HK-2 (cell line): ENCODE data around the gene RASL10B.
A peak's percentile ranks its signal among the peaks of the same experiment; 100 is the strongest.
"Not testable (repeated sequence)": the region's sequence is repeated elsewhere in the genome, so short reads cannot be mapped to it uniquely, and the experiment has no call there.

Experiments used
- DNase-seq: peaks from one replicate; pipeline ENCODE4 v3.0.0-alpha.2; 2018; ENCODE audit not compliant: unreplicated experiment

Gene RASL10B, protein sequence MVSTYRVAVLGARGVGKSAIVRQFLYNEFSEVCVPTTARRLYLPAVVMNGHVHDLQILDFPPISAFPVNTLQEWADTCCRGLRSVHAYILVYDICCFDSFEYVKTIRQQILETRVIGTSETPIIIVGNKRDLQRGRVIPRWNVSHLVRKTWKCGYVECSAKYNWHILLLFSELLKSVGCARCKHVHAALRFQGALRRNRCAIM

GRCh38 chr17:35731239-35731916, at the start of gene RASL10B:
Gene RASL10B, plus strand, starts transcription at chr17:35731639. Its CDS starts 3,546 bp downstream, at chr17:35735185.
- peak; percentile 66 for DNase-seq

GRCh38 chr17:35683591-35683990, 47.8 kb upstream of the RASL10B start:
- DNase-seq, result no peak

DNA sequence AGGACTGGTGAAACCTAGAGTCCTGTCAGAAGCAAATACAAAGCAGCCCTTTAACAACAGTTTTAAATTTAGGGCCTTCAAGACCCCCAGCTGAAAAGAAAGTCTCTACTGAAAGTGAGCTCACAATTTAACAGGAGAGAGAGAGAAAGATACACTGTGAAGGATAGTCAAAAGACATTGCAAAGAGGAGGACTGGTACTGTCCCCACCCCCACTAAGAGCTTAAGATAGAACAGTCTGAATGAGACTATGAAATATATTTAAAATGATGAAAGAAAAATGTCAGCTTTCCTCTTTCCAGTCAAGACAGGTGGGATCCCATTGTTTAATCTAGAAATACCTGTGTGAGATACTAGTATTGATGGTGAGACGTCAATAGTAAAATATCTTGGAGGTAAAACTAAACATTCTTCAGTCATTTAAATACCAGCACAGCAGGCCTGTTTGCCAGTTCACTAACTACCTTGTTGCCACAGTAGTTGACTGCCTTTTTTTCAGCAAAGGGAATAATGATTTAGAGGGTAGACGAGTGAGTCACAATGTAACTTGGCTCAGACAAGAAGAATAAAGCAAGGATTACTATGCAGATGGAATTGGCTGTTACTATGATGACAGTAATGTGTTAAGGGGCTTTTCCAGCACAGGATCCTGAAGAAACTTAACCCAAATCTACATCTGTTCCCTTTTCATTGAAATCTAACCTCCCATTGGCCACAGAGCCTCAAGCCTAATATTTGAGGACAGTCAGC, 47.2 kb upstream of the RASL10B start:
- DNase-seq, result no peak

- DNase-seq, result no peak
Observed at GRCh38 chr17:35692512-35693210, 38.8 kb upstream of the RASL10B start.

- DNase-seq, result no peak
Observed at GRCh38 chr17:35693662-35694061, 37.8 kb upstream of the RASL10B start.

DNA sequence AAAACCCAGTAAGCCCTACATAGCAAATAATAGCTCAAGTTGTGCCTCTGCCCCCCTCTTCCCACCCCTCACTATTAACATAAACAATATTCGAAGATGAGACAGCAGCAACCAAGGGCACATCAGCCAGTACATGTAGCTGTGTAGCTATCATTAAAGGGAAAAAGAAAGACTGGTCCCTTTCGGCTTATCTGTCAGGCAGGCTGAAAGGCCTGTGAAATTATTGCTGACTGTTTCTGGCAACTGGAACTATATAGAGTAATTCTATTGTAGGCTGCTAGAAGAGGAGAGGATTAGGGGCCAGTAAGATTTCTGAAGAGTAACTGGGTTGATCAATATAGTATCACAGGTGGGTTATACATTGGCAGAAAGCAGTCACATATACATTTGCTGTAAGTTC, 36.5 kb upstream of the RASL10B start:
- DNase-seq, result no peak

- DNase-seq, result no peak
Observed at GRCh38 chr17:35695613-35696012, 35.8 kb upstream of the RASL10B start.

GRCh38 chr17:35698800-35699199, 32.6 kb upstream of the RASL10B start:
- DNase-seq, result no peak

GRCh38 chr17:35700150-35700549, 31.3 kb upstream of the RASL10B start:
- no peak for DNase-seq

GRCh38 chr17:35701491-35701890, 29.9 kb upstream of the RASL10B start:
- no peak for DNase-seq

DNA sequence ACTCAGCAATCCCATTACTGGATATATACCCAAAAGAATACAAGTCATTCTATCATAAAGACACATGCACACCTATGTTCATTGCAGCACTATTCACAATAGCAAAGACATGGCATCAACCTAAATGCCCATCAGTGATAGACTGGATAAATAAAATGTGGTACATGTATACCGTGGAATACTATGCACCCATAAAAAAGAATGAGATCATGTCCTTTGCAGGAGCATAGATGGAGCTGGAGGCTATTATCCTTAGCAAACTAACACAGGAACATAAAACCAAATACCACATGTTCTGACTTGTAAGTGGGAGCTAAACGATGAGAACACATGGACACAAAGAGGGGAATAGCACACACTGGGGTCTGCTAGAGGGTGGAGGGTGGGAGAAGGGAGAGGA, 28.1 kb upstream of the RASL10B start:
- DNase-seq, result not testable (repeated sequence)

GRCh38 chr17:35705230-35705629, 26.2 kb upstream of the RASL10B start:
- no peak for DNase-seq

- DNase-seq, result no peak
Observed at GRCh38 chr17:35705705-35706104, 25.7 kb upstream of the RASL10B start.

DNA sequence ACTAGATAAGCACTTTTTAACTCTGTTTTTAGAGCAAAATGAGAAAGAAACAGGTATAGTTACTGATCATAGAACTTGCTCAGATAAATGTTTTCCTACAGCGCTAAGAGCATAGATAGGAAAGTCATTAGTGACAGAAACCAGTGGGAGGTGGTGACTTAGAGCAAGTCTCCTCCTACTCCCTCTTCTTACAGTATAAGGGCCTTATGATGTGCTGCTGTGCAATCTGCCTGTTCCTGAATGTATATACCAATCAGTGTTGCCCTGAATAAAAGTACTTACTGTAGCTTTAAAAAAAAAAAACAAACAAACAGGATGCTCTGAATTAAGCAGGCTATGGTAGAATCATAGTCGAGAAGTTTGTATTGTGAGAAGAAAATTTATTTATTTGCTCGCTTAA, 23.3 kb upstream of the RASL10B start:
- DNase-seq, result no peak

- DNase-seq, result no peak
Observed at GRCh38 chr17:35708951-35709350, 22.5 kb upstream of the RASL10B start.

- no peak for DNase-seq
Observed at GRCh38 chr17:35709874-35710273, 21.6 kb upstream of the RASL10B start.

DNA sequence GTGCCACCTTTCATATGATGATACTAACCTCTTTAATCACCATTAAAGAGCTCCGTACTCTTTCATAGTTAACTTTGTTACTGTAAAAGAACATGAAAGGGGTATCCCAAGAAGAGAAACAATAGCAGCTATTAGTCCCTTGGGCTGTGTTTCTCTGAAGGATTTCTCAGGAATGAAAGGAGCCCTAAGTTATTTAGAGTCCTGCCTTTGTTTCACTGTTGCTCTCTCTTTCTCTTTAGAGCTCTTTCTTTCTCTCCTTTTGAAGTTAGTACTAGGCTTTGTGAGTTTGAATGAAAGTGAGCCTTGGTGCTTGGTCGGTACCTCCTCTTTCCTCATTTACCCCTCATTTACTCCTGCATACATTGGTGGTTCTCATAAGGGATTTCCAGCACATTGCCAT, 20.5 kb upstream of the RASL10B start:
- DNase-seq, result no peak

DNA sequence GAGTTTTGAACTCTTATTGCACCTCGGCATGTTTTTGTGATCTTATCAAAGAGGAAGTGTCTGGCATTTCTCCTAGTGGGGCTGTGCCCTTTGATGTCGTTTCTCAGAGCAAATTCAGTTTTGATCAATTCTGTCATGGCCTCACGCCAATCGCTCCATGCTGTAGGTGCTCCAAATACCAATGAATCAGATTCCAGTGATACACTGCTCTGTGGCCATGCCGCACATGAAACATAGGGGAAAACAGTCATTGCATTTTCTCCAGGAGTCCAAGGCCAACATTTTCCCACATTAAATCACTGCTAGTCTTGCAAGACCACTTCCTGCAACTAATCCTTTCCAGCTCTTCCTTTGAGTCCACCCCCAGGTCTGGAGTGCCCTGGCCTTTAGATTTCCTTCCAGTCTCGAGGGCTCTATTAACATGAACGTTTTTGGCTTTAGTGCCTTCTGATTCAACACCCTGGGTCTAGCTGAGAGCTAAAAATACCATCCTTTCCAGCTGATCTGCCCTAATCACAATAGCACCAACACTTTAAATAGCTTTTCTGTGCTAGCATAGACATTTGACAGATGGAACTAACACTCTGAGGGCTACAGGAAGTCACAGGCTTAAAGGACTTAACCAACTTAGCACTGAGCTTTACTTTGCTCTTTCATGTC, 18.2 kb upstream of the RASL10B start:
- DNase-seq, result no peak

DNA sequence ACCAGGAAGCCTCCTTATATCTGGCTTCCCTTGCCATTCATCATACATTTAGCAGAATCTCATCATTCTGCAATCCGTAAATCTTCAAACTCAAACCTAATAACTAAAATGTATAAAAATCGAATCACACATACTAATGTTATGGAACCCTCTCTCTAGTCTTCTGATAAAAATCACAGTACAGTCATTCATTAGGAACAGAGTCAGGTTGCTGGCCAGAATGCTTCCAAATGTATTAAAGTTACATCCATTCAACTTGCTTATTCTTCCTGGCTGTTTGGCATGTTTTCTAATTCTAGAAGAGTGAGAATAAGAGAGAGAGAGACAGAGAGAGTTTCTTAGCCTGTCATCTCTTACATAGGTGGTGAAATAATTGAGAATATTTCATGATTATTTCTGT, 16.5 kb upstream of the RASL10B start:
- DNase-seq, result no peak

DNA sequence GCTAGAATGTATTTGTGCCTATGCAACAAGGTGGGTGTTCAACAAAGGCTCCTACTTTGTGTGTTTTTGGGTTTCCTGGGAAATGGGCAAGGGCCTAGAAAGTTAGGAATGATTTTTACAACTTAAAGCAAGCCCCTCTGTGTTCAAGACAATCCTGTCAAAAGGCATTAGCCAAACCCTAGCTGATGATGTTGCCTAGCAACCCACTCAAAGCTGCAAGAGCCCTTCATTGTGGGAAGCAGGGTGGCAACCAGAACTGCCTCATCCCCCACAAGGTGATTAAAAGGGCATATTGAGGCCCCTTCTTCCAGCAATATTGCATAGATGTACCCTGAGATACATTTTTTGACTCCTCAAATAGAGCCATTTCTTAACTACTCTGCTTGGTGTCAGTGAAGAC, 16.0 kb upstream of the RASL10B start:
- DNase-seq, result no peak

- DNase-seq, result no peak
Observed at GRCh38 chr17:35716173-35716572, 15.3 kb upstream of the RASL10B start.

DNA sequence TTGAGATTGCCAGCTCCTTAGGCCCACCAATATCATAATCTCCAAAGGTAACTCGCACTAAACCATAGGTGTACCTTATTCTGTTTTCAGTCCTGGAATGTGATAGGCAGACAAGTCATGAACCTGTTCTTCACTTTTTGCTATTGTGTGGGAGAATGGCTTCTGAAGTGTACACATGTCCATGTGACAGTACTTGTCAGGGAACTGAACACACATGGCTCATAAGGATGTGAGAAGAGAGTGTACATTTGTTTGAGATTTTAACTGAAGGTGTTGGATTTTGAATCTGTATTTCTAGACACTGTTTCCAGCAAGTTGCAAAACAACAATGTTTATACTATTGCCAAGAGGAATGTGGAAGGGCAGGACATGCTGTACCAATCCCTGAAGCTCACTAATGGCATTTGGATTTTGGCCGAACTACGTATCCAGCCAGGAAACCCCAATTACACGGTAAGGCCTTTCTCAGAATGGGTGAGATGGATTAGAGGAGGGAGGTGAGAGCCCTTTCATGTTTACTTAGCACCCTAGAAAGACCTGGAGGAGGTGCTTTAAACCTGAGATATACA, 14.5 kb upstream of the RASL10B start:
- no peak for DNase-seq
